Esophagus muscularis mucosa (tissue), 4 donors: ENCODE data around the gene C11orf68.

ENCODE experiments used
- CTCF ChIP-seq, 3 experiments: fragments of 200-600 bp in 2 of 3; fragments of 450-650 bp in 1 of 3; sonication (generic) in 2 of 3; IDR thresholded peaks; one replicate each; pipeline ENCODE4 v1.5.1; 2017 to 2019; ENCODE audit warnings: antibody characterized with exemption in 3 of 3, mild to moderate bottlenecking in 2 of 3, moderate library complexity in 1 of 3
- EP300 ChIP-seq: sonication (generic); formaldehyde crosslinking; IDR thresholded peaks from one replicate; pipeline ENCODE4 v1.6.1; 2017; ENCODE audit warnings: antibody characterized with exemption
- POLR2A ChIP-seq: fragments of 450-650 bp; IDR thresholded peaks from one replicate; pipeline ENCODE4 v1.6.1; 2017; ENCODE audit warnings: antibody characterized with exemption, moderate library complexity, mild to moderate bottlenecking, low read depth
- POLR2AphosphoS5 ChIP-seq, 2 donors: sonication (generic); formaldehyde crosslinking; IDR thresholded peaks; one replicate each; pipeline ENCODE4 v1.6.1; 2017; ENCODE audit warnings: antibody characterized with exemption in 2 of 2

GRCh38 chr11:65922565-65922964 is 3.7 kb upstream of the C11orf68 start:
- TF ChIP-seq CTCF (IDR thresholded peaks at IDR 0.05) (no peak), EP300 (no peak), POLR2A (no peak), POLR2AphosphoS5 (IDR thresholded peaks at IDR 0.05) (no peak)
